GM12891 (cell line): ENCODE measurements around the gene KICS2.

Experiments
- POLR2A ChIP-seq: IDR thresholded peaks from 2 replicates; pipeline ENCODE4 v1.6.1; 2011; ENCODE audit warnings: low read depth, low read length, control low read depth
- POLR2AphosphoS5 ChIP-seq: IDR thresholded peaks from 2 replicates; pipeline ENCODE4 v1.6.1; 2011; ENCODE audit warnings: low read depth, low read length, control low read depth
- SPI1 ChIP-seq: IDR thresholded peaks from 2 replicates; pipeline ENCODE4 v1.6.1; 2011; ENCODE audit warnings: low read depth, low read length, control low read depth
- TAF1 ChIP-seq: IDR thresholded peaks from 2 replicates; pipeline ENCODE4 v1.6.1; 2011; ENCODE audit warnings: low read depth, low read length, control low read depth

DNA sequence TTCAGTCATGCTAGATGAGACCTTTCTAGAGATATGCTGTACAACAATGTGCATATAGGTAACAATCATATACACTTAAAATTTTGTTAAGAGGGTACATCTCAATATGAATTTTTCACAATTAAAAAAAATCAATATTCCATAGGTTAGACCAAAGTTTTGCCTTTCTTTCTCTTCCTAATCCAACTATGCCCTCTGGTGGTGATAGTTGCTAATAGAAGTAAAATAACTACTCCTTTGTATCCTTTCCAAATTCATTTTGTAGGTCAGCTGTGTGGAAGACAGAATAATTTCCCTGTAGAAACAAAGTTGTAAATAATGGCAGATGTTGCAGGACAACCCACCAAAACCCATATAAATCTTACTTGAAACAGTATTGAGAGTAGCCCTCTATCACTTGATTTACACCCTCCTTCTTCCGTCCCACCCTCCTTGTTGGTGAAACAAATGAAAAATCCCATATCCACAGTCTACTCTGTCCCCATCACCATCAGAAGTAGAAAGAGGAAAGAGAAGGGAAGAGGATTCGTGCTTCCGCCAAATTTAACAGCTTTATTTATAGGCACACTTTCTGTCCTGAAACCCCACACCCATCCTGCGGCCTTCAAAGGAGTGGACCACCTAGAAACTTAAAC, 34.2 kb upstream of the KICS2 start:
- TF ChIP-seq TAF1 = no peak
- no peak for TF ChIP-seq POLR2A
- no peak for TF ChIP-seq POLR2AphosphoS5
- no peak for TF ChIP-seq SPI1
